ENCODE results near the gene KRTAP2-2. TPM values are rescaled to one million over a fixed set of nuclear protein-coding genes. Genes with fewer than 3 reads are reported as not detected.

KRTAP2-2 gene
- total RNA-seq, 4 donors from 2014 or later = not detected

- 44 to 55% methylated on average over 4 of the region's 4 CpGs for WGBS, 2 donors (ENCODE audit: low coverage in 1 of 2)
- in situ Hi-C loops (cut with MboI; ENCODE audit: low pct_ligation_motif_present in 1 of 4, low pct_unique_long_range_greater_than_20kb in 1 of 4, low sequenced_read_pairs in 3 of 4) = no loop called here
Measured at GRCh38 chr17:41082626-41083025, 27.6 kb upstream of the KRTAP2-2 start.

DNA sequence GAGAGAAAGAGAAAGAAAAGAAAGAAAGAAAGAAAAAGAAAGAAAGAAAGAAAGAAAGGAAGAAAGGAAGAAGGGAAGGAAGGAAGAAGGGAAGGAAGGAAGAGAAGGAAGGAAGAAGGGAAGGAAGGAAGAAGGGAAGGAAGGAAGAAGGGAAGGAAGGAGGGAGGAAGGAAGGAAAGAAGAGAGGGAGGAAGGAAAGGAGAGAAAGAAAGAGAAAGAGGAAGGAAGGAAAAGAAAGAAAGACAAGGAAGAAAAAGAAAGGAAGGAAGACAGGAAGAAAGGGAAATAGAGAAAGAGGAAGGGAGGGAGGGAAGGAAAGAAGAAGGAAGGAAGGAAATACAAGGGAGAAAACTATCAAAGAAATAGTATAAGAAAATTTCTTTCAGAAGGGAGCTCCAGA is 21.8 kb upstream of the KRTAP2-2 start:
- TF ChIP-seq POLR2A (IDR thresholded peaks at IDR 0.05) (no peak), POLR2AphosphoS5 (IDR thresholded peaks at IDR 0.05) (no peak), EP300 (IDR thresholded peaks at IDR 0.05; ENCODE audit: low read depth) (no peak)
- TF ChIP-seq, protein P1, sequence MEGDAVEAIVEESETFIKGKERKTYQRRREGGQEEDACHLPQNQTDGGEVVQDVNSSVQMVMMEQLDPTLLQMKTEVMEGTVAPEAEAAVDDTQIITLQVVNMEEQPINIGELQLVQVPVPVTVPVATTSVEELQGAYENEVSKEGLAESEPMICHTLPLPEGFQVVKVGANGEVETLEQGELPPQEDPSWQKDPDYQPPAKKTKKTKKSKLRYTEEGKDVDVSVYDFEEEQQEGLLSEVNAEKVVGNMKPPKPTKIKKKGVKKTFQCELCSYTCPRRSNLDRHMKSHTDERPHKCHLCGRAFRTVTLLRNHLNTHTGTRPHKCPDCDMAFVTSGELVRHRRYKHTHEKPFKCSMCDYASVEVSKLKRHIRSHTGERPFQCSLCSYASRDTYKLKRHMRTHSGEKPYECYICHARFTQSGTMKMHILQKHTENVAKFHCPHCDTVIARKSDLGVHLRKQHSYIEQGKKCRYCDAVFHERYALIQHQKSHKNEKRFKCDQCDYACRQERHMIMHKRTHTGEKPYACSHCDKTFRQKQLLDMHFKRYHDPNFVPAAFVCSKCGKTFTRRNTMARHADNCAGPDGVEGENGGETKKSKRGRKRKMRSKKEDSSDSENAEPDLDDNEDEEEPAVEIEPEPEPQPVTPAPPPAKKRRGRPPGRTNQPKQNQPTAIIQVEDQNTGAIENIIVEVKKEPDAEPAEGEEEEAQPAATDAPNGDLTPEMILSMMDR (IDR thresholded peaks at IDR 0.05) = no peak
- Histone ChIP-seq H3K27ac (no peak overlapping the region), H3K36me3 (no peaks in the 10 kb centered on the region)

More at GRCh38 chr17:41082626-41083025, 27.6 kb upstream of the KRTAP2-2 start:
- Histone ChIP-seq H3K36me3 (no peaks in the 10 kb centered on the region), H3K27ac (no peak overlapping the region), H3K27me3 (no peaks in the 10 kb centered on the region), H3K4me3 (no peak overlapping the region), H3K4me1 (no peaks in the 10 kb centered on the region), H3K9me3 (no peaks in the 10 kb centered on the region)
- intact Hi-C loops (cut with DNase I; ENCODE audit: low total_unique reads) = no loop called here
- TF ChIP-seq POLR2AphosphoS5 (IDR thresholded peaks at IDR 0.05) = no peak
- TF ChIP-seq POLR2A (IDR thresholded peaks at IDR 0.05) = no peak
- TF ChIP-seq, protein P1 (IDR thresholded peaks at IDR 0.05) = no peak
- no peak for TF ChIP-seq EP300 (IDR thresholded peaks at IDR 0.05; ENCODE audit: low read depth)
- no peak for DNase-seq

GRCh38 chr17:41073676-41074075 is 18.6 kb upstream of the KRTAP2-2 start:
- Histone ChIP-seq H3K4me3 (no peak overlapping the region), H3K9me3 (no peaks in the 10 kb centered on the region), H3K4me1 (no peaks in the 10 kb centered on the region), H3K27ac (no peak overlapping the region), H3K27me3 (peaks cover 8% of the 10 kb centered on the region), H3K36me3 (no peaks in the 10 kb centered on the region)
- no peak for DNase-seq
- intact Hi-C loops (cut with DNase I; ENCODE audit: low total_unique reads) = no loop called here
- WGBS, 2 donors (ENCODE audit: low coverage in 1 of 2) = 69 to 88% methylated on average over 2 of the region's 2 CpGs
- in situ Hi-C loops (cut with MboI; ENCODE audit: low pct_ligation_motif_present in 1 of 4, low pct_unique_long_range_greater_than_20kb in 1 of 4, low sequenced_read_pairs in 3 of 4) = no loop called here
- no peak for TF ChIP-seq POLR2A (IDR thresholded peaks at IDR 0.05)
- no peak for TF ChIP-seq EP300 (IDR thresholded peaks at IDR 0.05; ENCODE audit: low read depth)
- TF ChIP-seq, protein P1 (IDR thresholded peaks at IDR 0.05) = no peak
- no peak for TF ChIP-seq POLR2AphosphoS5 (IDR thresholded peaks at IDR 0.05)

More for the DNA sequence above, 21.8 kb upstream of the KRTAP2-2 start:
- intact Hi-C loops (cut with DNase I; ENCODE audit: low total_unique reads) = no loop called here
- DNase-seq = no peak
- H3K4me1 ChIP-seq = no peaks in the 10 kb centered on the region
- in situ Hi-C loops (cut with MboI; ENCODE audit: low pct_ligation_motif_present in 1 of 4, low pct_unique_long_range_greater_than_20kb in 1 of 4, low sequenced_read_pairs in 3 of 4) = no loop called here
- H3K4me3 ChIP-seq = no peak overlapping the region
- peaks cover 8% of the 10 kb centered on the region for H3K27me3 ChIP-seq
- no peaks in the 10 kb centered on the region for H3K9me3 ChIP-seq

GRCh38 chr17:41071606-41072360 is 16.8 kb upstream of the KRTAP2-2 start:
- no peak for DNase-seq
- Histone ChIP-seq H3K27me3 (peaks cover 5% of the 10 kb centered on the region), H3K4me3 (no peak overlapping the region), H3K27ac (no peak overlapping the region), H3K4me1 (no peaks in the 10 kb centered on the region), H3K36me3 (no peaks in the 10 kb centered on the region), H3K9me3 (no peaks in the 10 kb centered on the region)
- intact Hi-C loops (cut with DNase I; ENCODE audit: low total_unique reads) = no loop called here
- no peak for TF ChIP-seq POLR2AphosphoS5 (IDR thresholded peaks at IDR 0.05)
- in situ Hi-C loops (cut with MboI; ENCODE audit: low pct_ligation_motif_present in 1 of 4, low pct_unique_long_range_greater_than_20kb in 1 of 4, low sequenced_read_pairs in 3 of 4) = no loop called here
- WGBS, 2 donors (ENCODE audit: low coverage in 1 of 2) = 80 to 83% methylated on average over 3 to 5 of the region's 5 CpGs

GRCh38 chr17:41069031-41069430 is 14.0 kb upstream of the KRTAP2-2 start:
- TF ChIP-seq, protein P1 (IDR thresholded peaks at IDR 0.05) = no peak
- TF ChIP-seq EP300 (IDR thresholded peaks at IDR 0.05; ENCODE audit: low read depth) (no peak), POLR2A (IDR thresholded peaks at IDR 0.05) (no peak), POLR2AphosphoS5 (IDR thresholded peaks at IDR 0.05) (no peak)
- peaks cover 6% of the 10 kb centered on the region for H3K27me3 ChIP-seq
- no peak for DNase-seq
- no peak overlapping the region for H3K27ac ChIP-seq
- H3K4me1 ChIP-seq = no peaks in the 10 kb centered on the region
- 62 to 82% methylated on average over 3 of the region's 3 CpGs for WGBS, 2 donors (ENCODE audit: low coverage in 1 of 2)
- in situ Hi-C loops (cut with MboI; ENCODE audit: low pct_ligation_motif_present in 1 of 4, low pct_unique_long_range_greater_than_20kb in 1 of 4, low sequenced_read_pairs in 3 of 4) (no loop called here), intact Hi-C loops (cut with DNase I; ENCODE audit: low total_unique reads) (no loop called here)
- H3K36me3 ChIP-seq = no peaks in the 10 kb centered on the region
- no peak overlapping the region for H3K4me3 ChIP-seq
- no peaks in the 10 kb centered on the region for H3K9me3 ChIP-seq

Measured in transverse colon (tissue), 4 donors.